SK-N-SH (cell line): ENCODE results near the gene CCDC50. TPM values are rescaled to one million over a fixed set of nuclear protein-coding genes. Genes with fewer than 3 reads are reported as not detected.

Source experiments
- CTCF ChIA-PET: fragments of 300-600, 350-600 bp; formaldehyde crosslinking; extraction: SDS; loops from one replicate; lab custom pipeline; 2021; lab: Yijun Ruan, JAX
- POLR2A ChIA-PET: fragments of 350-600 bp; sonication (Branson Sonifier 250); formaldehyde crosslinking; extraction: SDS; loops from one replicate; lab custom pipeline; 2020; ENCODE audit warnings: antibody characterized with exemption, inconsistent platforms; lab: Yijun Ruan, JAX
- DNase-seq: peaks from one replicate; pipeline ENCODE4 v3.0.0; 2012
- H2AFZ ChIP-seq: fragments of 200-600 bp; sonication (generic); 2 replicates; pipeline ENCODE4 v1.8.1; 2016; ENCODE audit warnings: antibody characterized with exemption, mild to moderate bottlenecking, low read depth
- H3F3A ChIP-seq: fragments of 200-600 bp; sonication (generic); replicated peaks from 2 replicates; pipeline ENCODE3; 2016; ENCODE audit warnings: antibody characterized with exemption, mild to moderate bottlenecking; ENCODE audit not compliant: insufficient read depth
- H3K27ac ChIP-seq, 2 experiments: fragments of 200-500 bp in 1 of 2; fragments of 200-600 bp in 1 of 2; sonication (Bioruptor generic) in 1 of 2; sonication (generic), shearing (Covaris generic) in 1 of 2; 2 replicates each; pipeline versions ENCODE4 v1.5.1 to v1.6.1; 2014 to 2016; ENCODE audit warnings: low read depth in 2 of 2, inconsistent platforms in 1 of 2, low read length in 1 of 2, mild to moderate bottlenecking in 1 of 2, mixed read lengths in 1 of 2
- H3K27me3 ChIP-seq: fragments of 200-600 bp; sonication (generic), shearing (Covaris generic); 2 replicates; pipeline ENCODE4 v1.6.1; 2016; ENCODE audit warnings: mixed run types; ENCODE audit not compliant: insufficient read depth
- H3K36me3 ChIP-seq, 2 experiments: fragments of 200-500 bp in 1 of 2; fragments of 200-600 bp in 1 of 2; sonication (Bioruptor generic) in 1 of 2; sonication (generic) in 1 of 2; replicated peaks in 1 of 2; 2 replicates each; pipeline versions ENCODE3 to v1.5.1; 2014 to 2016; ENCODE audit warnings: low read length in 1 of 2, mild to moderate bottlenecking in 1 of 2; ENCODE audit not compliant: insufficient read depth in 2 of 2, control insufficient read depth in 1 of 2
- H3K4me1 ChIP-seq, 2 experiments: fragments of 200-500 bp in 1 of 2; fragments of 200-600 bp in 1 of 2; sonication (Bioruptor generic) in 1 of 2; sonication (generic), shearing (Covaris generic) in 1 of 2; 2 replicates each; pipeline versions ENCODE4 v1.5.1 to v1.6.1; 2014 to 2016; ENCODE audit warnings: low read depth in 1 of 2, low read length in 1 of 2, mixed run types in 1 of 2; ENCODE audit not compliant: insufficient read depth in 2 of 2, control insufficient read depth in 1 of 2
- H3K4me2 ChIP-seq: fragments of 200-600 bp; sonication (generic), shearing (Covaris generic); 2 replicates; pipeline ENCODE4 v1.6.1; 2017; ENCODE audit warnings: mixed run types
- H3K4me3 ChIP-seq, 2 experiments: fragments of 200-500 bp in 1 of 2; fragments of 200-600 bp in 1 of 2; sonication (Bioruptor generic) in 1 of 2; sonication (generic), shearing (Covaris generic) in 1 of 2; 2 replicates each; pipeline versions ENCODE4 v1.5.1 to v1.8.1; 2014 to 2016; ENCODE audit warnings: low read depth in 2 of 2, inconsistent platforms in 1 of 2, low read length in 1 of 2, mild to moderate bottlenecking in 1 of 2, mixed read lengths in 1 of 2, moderate library complexity in 1 of 2
- H3K79me2 ChIP-seq: fragments of 200-600 bp; sonication (generic); 2 replicates; pipeline ENCODE4 v1.8.1; 2017; ENCODE audit warnings: mild to moderate bottlenecking; ENCODE audit not compliant: insufficient read depth
- H3K9ac ChIP-seq: fragments of 200-600 bp; sonication (generic); 2 replicates; pipeline ENCODE4 v1.6.1; 2017; ENCODE audit warnings: mixed run types
- H3K9me2 ChIP-seq: fragments of 200-600 bp; sonication (generic); 2 replicates; pipeline ENCODE4 v1.6.1; 2017; ENCODE audit warnings: mixed run types
- H3K9me3 ChIP-seq: fragments of 200-600 bp; sonication (generic); 2 replicates; pipeline ENCODE4 v1.6.1; 2017; ENCODE audit warnings: mixed run types, mild to moderate bottlenecking, moderate library complexity
- H4K20me1 ChIP-seq: fragments of 200-600 bp; sonication (generic); 2 replicates; pipeline ENCODE4 v1.6.1; 2017; ENCODE audit warnings: mild to moderate bottlenecking, mixed run types; ENCODE audit not compliant: insufficient read depth
- CHD2 ChIP-seq: fragments of 150-350 bp; IDR thresholded peaks from 2 replicates; pipeline ENCODE4 v1.6.1; 2018; ENCODE audit warnings: low read length; ENCODE audit not compliant: partially characterized antibody
- EP300 ChIP-seq, 2 experiments: IDR thresholded peaks; 2 replicates each; pipeline versions ENCODE4 v1.4.0 to v1.6.1; 2012; ENCODE audit warnings: borderline replicate concordance in 1 of 2, low read depth in 1 of 2, low read length in 1 of 2
- IRF3 ChIP-seq: fragments of 150-350 bp; IDR thresholded peaks from 2 replicates; pipeline ENCODE4 v1.6.1; 2016; ENCODE audit warnings: mild to moderate bottlenecking, low read depth, low read length
- MAX ChIP-seq: IDR thresholded peaks from 2 replicates; pipeline ENCODE4 v1.4.0; 2012; ENCODE audit warnings: low read depth
- POLR2AphosphoS5 ChIP-seq: IDR thresholded peaks from 2 replicates; pipeline ENCODE4 v1.6.1; 2012; ENCODE audit warnings: low read depth, low read length
- REST ChIP-seq: IDR thresholded peaks from 2 replicates; pipeline ENCODE4 v1.6.1; 2012; ENCODE audit warnings: mild to moderate bottlenecking, low read depth, low read length, moderate library complexity
- SIN3A ChIP-seq: IDR thresholded peaks from 2 replicates; pipeline ENCODE4 v1.6.1; 2012; ENCODE audit warnings: low read depth, mild to moderate bottlenecking, low read length, moderate library complexity, borderline replicate concordance
- USF1 ChIP-seq: IDR thresholded peaks from 2 replicates; pipeline ENCODE4 v1.4.0; 2012; ENCODE audit warnings: low read depth, borderline replicate concordance
- YY1 ChIP-seq: IDR thresholded peaks from 2 replicates; pipeline ENCODE4 v1.4.0; 2012; ENCODE audit warnings: low read depth, mild to moderate bottlenecking
- WGBS: methylation state at CpG from one replicate; pipeline ENCODE4 v1.1.6; 2017; ENCODE audit warnings: low lambda C conversion rate; 5-methylcytosine and 5-hydroxymethylcytosine counted together
- polyA plus RNA-seq, 3 experiments: library from polyadenylated mRNA; depleted of rRNA; stranded (reverse); fragments of >200 nt; gene quantifications; 2 replicates each; pipeline ENCODE4 v1.2.3, GENCODE V29; 2012

Gene CCDC50
- polyA plus RNA-seq, 1 of the 3 experiments (the other 2 are of a cell fraction): 21.9 TPM

- TF ChIP-seq REST (no peak), MAX (no peak), POLR2AphosphoS5 (no peak), YY1 (no peak), SIN3A (no peak), IRF3 (no peak), EP300 (IDR thresholded peaks at IDR 0.05; ENCODE audit: borderline replicate concordance in 1 of 2, low read depth in 1 of 2, low read length in 1 of 2) (no peak)
Measured at GRCh38 chr3:191316876-191317603, 12.2 kb upstream of the CCDC50 start (continued).

GRCh38 chr3:191320316-191320715 lies 8.9 kb upstream of the CCDC50 start:
- no peaks in the 10 kb centered on the region for H3K79me2 ChIP-seq
- H3K27me3 ChIP-seq: no peaks in the 10 kb centered on the region
- H3F3A ChIP-seq: no peaks in the 10 kb centered on the region
- TF ChIP-seq CHD2 (no peak), USF1 (no peak)
- no peak overlapping the region for H3K4me2 ChIP-seq
- H3K4me1 ChIP-seq: no peaks in the 10 kb centered on the region
- no peaks in the 10 kb centered on the region for H4K20me1 ChIP-seq
- POLR2A ChIA-PET: no interaction called here
- 76% methylated on average over 5 of the region's 5 CpGs for WGBS
- H3K9me3 ChIP-seq: no peaks in the 10 kb centered on the region
- no peak overlapping the region for H2AFZ ChIP-seq
- H3K9ac ChIP-seq: no peak overlapping the region
- no peak for DNase-seq
- H3K27ac ChIP-seq: no peak overlapping the region
- H3K4me3 ChIP-seq: no peak overlapping the region
- CTCF ChIA-PET: no interaction called here
- H3K9me2 ChIP-seq: no peaks in the 10 kb centered on the region
- H3K36me3 ChIP-seq: no peaks in the 10 kb centered on the region
